Activated B cell treated with CpG ODN at 0.5 μM for 24 hours (primary cell): ENCODE measurements around the gene PRKAR1B. TPM values are rescaled to one million over a fixed set of nuclear protein-coding genes. Genes with fewer than 3 reads are reported as not detected.
"Not testable (repeated sequence)": the region's sequence is repeated elsewhere in the genome, so short reads cannot be mapped to it uniquely, and the experiment has no call there.

Experiments
- ATAC-seq: fragments of 200-7000 bp; cut with Tn5 transposase; one replicate; pipeline ENCODE4 v1.10.0; 2021; ENCODE audit warnings: low read depth, mild to moderate bottlenecking, moderate library complexity
- CTCF ChIA-PET: fragments of 350-600 bp; sonication (Branson Sonifier 250); formaldehyde crosslinking; loops from one replicate; lab custom pipeline; 2021; ENCODE audit warnings: antibody characterized with exemption; lab: Charles Lee
- POLR2A ChIA-PET: fragments of 350-600 bp; sonication (Branson Sonifier 250); formaldehyde crosslinking; loops from one replicate; lab custom pipeline; 2021; ENCODE audit warnings: antibody characterized with exemption; lab: Charles Lee
- DNase-seq: peaks from one replicate; pipeline ENCODE4 v3.0.0; 2022
- H3K27ac Mint-ChIP-seq: one replicate; pipeline ENCODE4 v1.8.0; 2020; ENCODE audit warnings: mixed read lengths
- H3K27me3 Mint-ChIP-seq: one replicate; pipeline ENCODE4 v1.8.0; 2021; ENCODE audit warnings: mixed read lengths
- H3K36me3 Mint-ChIP-seq: one replicate; pipeline ENCODE4 v1.8.0; 2021; ENCODE audit warnings: low read depth, mixed read lengths
- H3K4me1 Mint-ChIP-seq: one replicate; pipeline ENCODE4 v1.8.0; 2021; ENCODE audit warnings: mixed read lengths
- H3K4me3 Mint-ChIP-seq: one replicate; pipeline ENCODE4 v1.8.0; 2020; ENCODE audit warnings: mild to moderate bottlenecking, mixed read lengths
- H3K9me3 Mint-ChIP-seq: one replicate; pipeline ENCODE4 v1.8.0; 2020; ENCODE audit warnings: mixed read lengths
- intact Hi-C: fragments of 100-400 bp; cut with micrococcal nuclease; formaldehyde crosslinking; loops from one replicate; pipeline ENCODE4 v1.15.1; 2024
- total RNA-seq: library from RNA; stranded (reverse); gene quantifications from 2 replicates; pipeline ENCODE4 v1.2.3, GENCODE V29; 2022
- TF ChIP-seq, protein P1 (sequence below): fragments of 200-600 bp; IDR thresholded peaks from one replicate; pipeline ENCODE4 v1.8.0; 2022; ENCODE audit warnings: antibody characterized with exemption, mild to moderate bottlenecking

PRKAR1B gene
- total RNA-seq, 1 donor from 2014 or later, result 17.5 TPM

- no peak for DNase-seq
- ChIA-PET POLR2A (interaction anchor here (1.0 kb wide), 1 partner anchor 14 kb away, joined by 3 read pairs; no protein-coding TSS in a partner anchor), CTCF (no interaction called here)
- H3K4me1 Mint-ChIP-seq, result no peaks in the 10 kb centered on the region
- no peak overlapping the region for H3K4me3 Mint-ChIP-seq
- intact Hi-C loops, result no loop called here
- TF ChIP-seq, protein P1, sequence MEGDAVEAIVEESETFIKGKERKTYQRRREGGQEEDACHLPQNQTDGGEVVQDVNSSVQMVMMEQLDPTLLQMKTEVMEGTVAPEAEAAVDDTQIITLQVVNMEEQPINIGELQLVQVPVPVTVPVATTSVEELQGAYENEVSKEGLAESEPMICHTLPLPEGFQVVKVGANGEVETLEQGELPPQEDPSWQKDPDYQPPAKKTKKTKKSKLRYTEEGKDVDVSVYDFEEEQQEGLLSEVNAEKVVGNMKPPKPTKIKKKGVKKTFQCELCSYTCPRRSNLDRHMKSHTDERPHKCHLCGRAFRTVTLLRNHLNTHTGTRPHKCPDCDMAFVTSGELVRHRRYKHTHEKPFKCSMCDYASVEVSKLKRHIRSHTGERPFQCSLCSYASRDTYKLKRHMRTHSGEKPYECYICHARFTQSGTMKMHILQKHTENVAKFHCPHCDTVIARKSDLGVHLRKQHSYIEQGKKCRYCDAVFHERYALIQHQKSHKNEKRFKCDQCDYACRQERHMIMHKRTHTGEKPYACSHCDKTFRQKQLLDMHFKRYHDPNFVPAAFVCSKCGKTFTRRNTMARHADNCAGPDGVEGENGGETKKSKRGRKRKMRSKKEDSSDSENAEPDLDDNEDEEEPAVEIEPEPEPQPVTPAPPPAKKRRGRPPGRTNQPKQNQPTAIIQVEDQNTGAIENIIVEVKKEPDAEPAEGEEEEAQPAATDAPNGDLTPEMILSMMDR, result no peak
- no peaks in the 10 kb centered on the region for H3K27me3 Mint-ChIP-seq
- H3K9me3 Mint-ChIP-seq, result no peaks in the 10 kb centered on the region
- no peak for ATAC-seq
- peaks cover 66% of the 10 kb centered on the region for H3K36me3 Mint-ChIP-seq
- no peak overlapping the region for H3K27ac Mint-ChIP-seq
These were observed 27.7 kb upstream of the PRKAR1B start for GRCh38 chr7:754531-755412.

- H3K27me3 Mint-ChIP-seq, result no peaks in the 10 kb centered on the region
- POLR2A ChIA-PET, result no interaction called here
- no peak overlapping the region for H3K27ac Mint-ChIP-seq
- DNase-seq (no peak), ATAC-seq (no peak)
- CTCF ChIA-PET, result no interaction called here
- H3K4me1 Mint-ChIP-seq, result no peaks in the 10 kb centered on the region
- intact Hi-C loops, result no loop called here
- H3K4me3 Mint-ChIP-seq, result no peak overlapping the region
- TF ChIP-seq, protein P1, result no peak
- H3K36me3 Mint-ChIP-seq, result peaks cover 61% of the 10 kb centered on the region
- no peaks in the 10 kb centered on the region for H3K9me3 Mint-ChIP-seq
These were observed 26.1 kb upstream of the PRKAR1B start for GRCh38 chr7:753190-753589.

DNA sequence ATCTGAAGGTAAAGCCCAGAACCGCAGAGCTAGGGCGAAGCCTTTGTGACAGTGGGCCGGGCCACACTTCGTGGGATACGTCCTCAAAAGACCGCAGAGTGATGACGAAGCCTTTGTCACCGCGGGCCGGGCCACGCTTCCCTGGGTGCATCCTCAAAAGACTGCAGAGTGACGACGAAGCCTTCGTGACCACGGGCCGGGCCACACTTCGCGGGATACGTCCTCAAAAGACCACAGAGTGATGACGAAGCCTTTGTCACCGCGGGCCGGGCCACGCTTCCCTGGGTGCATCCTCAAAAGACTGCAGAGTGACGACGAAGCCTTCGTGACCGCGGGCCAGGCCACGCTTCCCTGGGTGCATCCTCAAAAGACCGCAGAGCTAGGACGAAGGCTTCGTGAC is 25.2 kb upstream of the PRKAR1B start:
- H3K4me3 Mint-ChIP-seq, CTCF ChIA-PET, H3K4me1 Mint-ChIP-seq, H3K9me3 Mint-ChIP-seq, DNase-seq, H3K27ac Mint-ChIP-seq, ATAC-seq, H3K27me3 Mint-ChIP-seq, POLR2A ChIA-PET, intact Hi-C loops: not testable (repeated sequence)
- peaks cover 53% of the 10 kb centered on the region for H3K36me3 Mint-ChIP-seq

DNA sequence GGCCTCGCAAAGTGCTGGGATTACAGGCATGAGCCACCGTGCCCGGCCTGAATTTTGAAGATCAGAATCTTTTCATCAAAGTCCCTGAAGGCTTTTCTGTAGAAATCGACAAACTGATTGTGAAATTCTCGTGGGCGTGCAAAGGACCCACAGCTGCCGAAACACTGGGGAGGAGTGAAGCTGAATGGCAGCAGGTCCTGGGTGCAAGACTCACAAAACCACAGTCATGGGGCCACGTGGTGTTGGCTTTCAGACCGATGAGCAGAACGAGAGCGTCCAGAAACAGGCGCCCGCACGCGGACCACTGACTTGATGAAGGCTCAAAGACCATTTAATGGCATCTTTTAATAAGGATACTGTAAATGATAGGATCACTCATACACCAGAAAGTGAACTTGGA is 24.7 kb upstream of the PRKAR1B start:
- TF ChIP-seq, protein P1, result no peak
- ChIA-PET POLR2A (no interaction called here), CTCF (no interaction called here)
- H3K27me3 Mint-ChIP-seq, result no peaks in the 10 kb centered on the region
- DNase-seq (no peak), ATAC-seq (no peak)
- intact Hi-C loops, result no loop called here
- no peaks in the 10 kb centered on the region for H3K9me3 Mint-ChIP-seq
- H3K36me3 Mint-ChIP-seq, result peaks cover 53% of the 10 kb centered on the region
- H3K4me3 Mint-ChIP-seq, result no peak overlapping the region
- no peaks in the 10 kb centered on the region for H3K4me1 Mint-ChIP-seq
- H3K27ac Mint-ChIP-seq, result no peak overlapping the region

- Mint-ChIP-seq H3K36me3 (peaks cover 46% of the 10 kb centered on the region), H3K27me3 (no peaks in the 10 kb centered on the region), H3K9me3 (no peaks in the 10 kb centered on the region), H3K4me1 (no peaks in the 10 kb centered on the region), H3K4me3 (no peak overlapping the region), H3K27ac (no peak overlapping the region)
- DNase-seq, result no peak
- intact Hi-C loops, result no loop called here
- TF ChIP-seq, protein P1, result no peak
- ATAC-seq, result no peak
- ChIA-PET POLR2A (no interaction called here), CTCF (no interaction called here)
These were observed 23.2 kb upstream of the PRKAR1B start for GRCh38 chr7:750111-750905.
